Neural progenitor cell (in vitro differentiated cells): ENCODE data around the gene NPTN. TPM values are rescaled to one million over a fixed set of nuclear protein-coding genes. Genes with fewer than 3 reads are reported as not detected.

Source experiments
- DNase-seq: peaks from one replicate; pipeline ENCODE4 v3.0.0-alpha.2; 2016; ENCODE audit warnings: low spot score
- H2AFZ ChIP-seq: fragments of 200-600 bp; sonication (generic); replicated peaks from 2 replicates; pipeline ENCODE4 v1.6.1; 2016; ENCODE audit warnings: antibody characterized with exemption
- H3F3A ChIP-seq: fragments of 200-600 bp; sonication (generic); 2 replicates; pipeline ENCODE4 v1.6.1; 2016; ENCODE audit warnings: antibody characterized with exemption, low read depth
- H3K27ac ChIP-seq: fragments of 200-600 bp; sonication (generic); 2 replicates; pipeline ENCODE4 v1.5.1; 2016; ENCODE audit warnings: mild to moderate bottlenecking
- H3K27me3 ChIP-seq: fragments of 200-600 bp; sonication (generic); 2 replicates; pipeline ENCODE4 v1.6.1; 2016; ENCODE audit warnings: mild to moderate bottlenecking, moderate library complexity
- H3K36me3 ChIP-seq: fragments of 200-600 bp; sonication (generic); 2 replicates; pipeline ENCODE4 v1.5.1; 2016
- H3K4me1 ChIP-seq: fragments of 200-600 bp; sonication (generic); 2 replicates; pipeline ENCODE4 v1.6.1; 2016; ENCODE audit warnings: mixed run types
- H3K4me2 ChIP-seq: fragments of 200-600 bp; sonication (generic); 2 replicates; pipeline ENCODE4 v1.6.1; 2016
- H3K4me3 ChIP-seq: fragments of 200-600 bp; sonication (generic); 2 replicates; pipeline ENCODE4 v1.5.1; 2016
- H3K79me2 ChIP-seq: fragments of 200-600 bp; sonication (generic); 2 replicates; pipeline ENCODE4 v1.6.1; 2016; ENCODE audit warnings: low read depth
- H3K9ac ChIP-seq: fragments of 200-600 bp; sonication (generic); 2 replicates; pipeline ENCODE4 v1.6.1; 2016
- H3K9me3 ChIP-seq: fragments of 200-600 bp; sonication (generic); 2 replicates; pipeline ENCODE4 v1.5.1; 2016; ENCODE audit warnings: low read depth
- H4K20me1 ChIP-seq: fragments of 200-600 bp; sonication (generic); 2 replicates; pipeline ENCODE4 v1.6.1; 2016; ENCODE audit warnings: low read depth
- H3K27ac Mint-ChIP-seq: 3 replicates; pipeline ENCODE4 v1.8.0; 2021; ENCODE audit warnings: mixed read lengths
- H3K27me3 Mint-ChIP-seq: 2 replicates; pipeline ENCODE4 v1.8.0; 2022; ENCODE audit warnings: low read depth, mild to moderate bottlenecking, inconsistent platforms, moderate library complexity, mixed read lengths; ENCODE audit not compliant: insufficient read depth
- H3K36me3 Mint-ChIP-seq: 3 replicates; pipeline ENCODE4 v1.8.0; 2021; ENCODE audit warnings: mixed read lengths
- H3K4me1 Mint-ChIP-seq: 3 replicates; pipeline ENCODE4 v1.8.0; 2021; ENCODE audit warnings: mixed read lengths
- H3K4me3 Mint-ChIP-seq: 3 replicates; pipeline ENCODE4 v1.8.0; 2021; ENCODE audit warnings: mild to moderate bottlenecking, moderate library complexity, mixed read lengths
- H3K9me3 Mint-ChIP-seq: 3 replicates; pipeline ENCODE4 v1.8.0; 2020; ENCODE audit warnings: mixed read lengths
- EZH2 ChIP-seq: fragments of 200-600 bp; sonication (generic); IDR thresholded peaks from 2 replicates; pipeline ENCODE4 v1.6.1; 2017; ENCODE audit warnings: antibody characterized with exemption, mild to moderate bottlenecking, moderate library complexity
- EZH2phosphoT487 ChIP-seq: fragments of 200-600 bp; sonication (generic); IDR thresholded peaks from 2 replicates; pipeline ENCODE4 v1.6.1; 2017; ENCODE audit warnings: antibody characterized with exemption
- total RNA-seq: library from RNA; depleted of rRNA; stranded (reverse); fragments of >200 nt; gene quantifications from 2 replicates; pipeline ENCODE4 v1.2.3, GENCODE V29; 2015; ENCODE audit warnings: low replicate concordance
- TF ChIP-seq, protein P1 (sequence below): fragments of 200-600 bp; sonication (generic); IDR thresholded peaks from 2 replicates; pipeline ENCODE4 v1.5.1; 2017; ENCODE audit warnings: antibody characterized with exemption, mild to moderate bottlenecking

NPTN gene
- total RNA-seq, 1 donor from 2014 or later, result 110 TPM

DNA sequence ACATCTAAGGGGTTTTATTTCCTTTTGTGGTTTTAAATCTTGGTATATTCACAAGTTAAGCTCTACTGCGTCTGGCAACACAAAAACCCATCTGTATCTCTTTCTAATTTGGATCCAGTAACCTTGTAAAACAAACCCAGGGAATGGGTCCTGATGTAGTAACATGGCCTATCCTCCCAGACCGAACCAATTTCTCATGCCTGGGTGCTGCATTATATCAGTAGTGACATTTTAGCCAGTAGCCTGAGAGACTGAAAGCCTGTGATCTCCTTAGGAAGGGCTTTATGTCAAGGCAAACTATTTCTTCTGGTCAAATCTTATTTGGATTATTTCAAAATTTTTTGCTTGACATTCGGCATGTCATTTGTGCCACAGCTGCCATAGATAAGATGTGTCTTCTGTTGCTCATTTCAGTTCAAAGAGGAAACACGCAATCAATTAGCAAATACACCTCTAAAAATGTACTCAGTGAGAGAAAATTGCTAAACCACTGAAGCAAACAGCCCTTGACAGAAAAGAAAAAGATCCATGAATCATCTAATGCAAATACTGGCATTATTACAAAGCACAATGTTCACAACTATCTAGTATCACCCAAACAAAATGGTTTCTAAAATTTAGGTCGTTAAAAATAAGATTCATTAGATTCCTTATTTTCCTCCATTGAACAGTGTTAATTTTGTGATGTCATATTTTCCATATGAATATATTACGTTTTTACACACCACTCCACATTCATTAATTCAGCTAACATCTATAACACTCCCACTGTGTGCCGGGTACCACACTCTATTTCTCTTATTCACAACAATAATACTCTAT is 4.0 kb downstream of the NPTN start:
- H3K4me2 ChIP-seq, result peak overlapping the region; percentile 77
- Mint-ChIP-seq H3K27ac (no peak overlapping the region), H3K9me3 (no peaks in the 10 kb centered on the region), H3K4me3 (no peak overlapping the region), H3K27me3 (no peaks in the 10 kb centered on the region), H3K4me1 (peaks cover 41% of the 10 kb centered on the region), H3K36me3 (peaks cover 1% of the 10 kb centered on the region)
- no peak for TF ChIP-seq EZH2
- H3K4me3 ChIP-seq, result no peak overlapping the region
- no peak overlapping the region for H2AFZ ChIP-seq
- H3F3A ChIP-seq, result peaks cover 9% of the 10 kb centered on the region
- peaks cover 70% of the 10 kb centered on the region for H4K20me1 ChIP-seq
- H3K9me3 ChIP-seq, result no peaks in the 10 kb centered on the region
- peaks cover 88% of the 10 kb centered on the region for H3K79me2 ChIP-seq
- no peak overlapping the region for H3K27ac ChIP-seq
- no peak overlapping the region for H3K9ac ChIP-seq
- no peak for DNase-seq
- H3K4me1 ChIP-seq, result peaks cover 35% of the 10 kb centered on the region
- H3K36me3 ChIP-seq, result no peaks in the 10 kb centered on the region
- no peaks in the 10 kb centered on the region for H3K27me3 ChIP-seq

DNA sequence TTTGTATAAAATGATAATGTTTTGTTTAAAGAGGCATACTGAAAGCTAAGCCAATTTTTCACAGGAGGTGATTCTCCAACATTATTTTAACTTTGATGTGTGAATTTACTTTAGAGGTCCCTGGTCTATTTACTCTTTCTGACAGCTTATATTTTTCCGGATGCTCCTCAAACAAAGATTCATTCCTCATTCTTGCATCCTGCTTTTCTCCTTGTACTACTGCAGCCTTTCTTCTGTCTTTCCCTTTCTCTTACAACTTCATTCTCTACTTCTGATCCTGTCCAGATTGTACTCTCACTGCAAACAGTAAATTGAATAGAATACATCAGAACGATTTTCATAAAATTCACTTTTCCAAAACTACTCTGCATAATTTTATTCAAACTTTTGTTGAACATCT is 5.1 kb downstream of the NPTN start:
- no peaks in the 10 kb centered on the region for H3K9me3 Mint-ChIP-seq
- peaks cover 99% of the 10 kb centered on the region for H3K79me2 ChIP-seq
- no peaks in the 10 kb centered on the region for H3K27me3 Mint-ChIP-seq
- TF ChIP-seq EZH2phosphoT487 (no peak), EZH2 (no peak)
- TF ChIP-seq, protein P1, sequence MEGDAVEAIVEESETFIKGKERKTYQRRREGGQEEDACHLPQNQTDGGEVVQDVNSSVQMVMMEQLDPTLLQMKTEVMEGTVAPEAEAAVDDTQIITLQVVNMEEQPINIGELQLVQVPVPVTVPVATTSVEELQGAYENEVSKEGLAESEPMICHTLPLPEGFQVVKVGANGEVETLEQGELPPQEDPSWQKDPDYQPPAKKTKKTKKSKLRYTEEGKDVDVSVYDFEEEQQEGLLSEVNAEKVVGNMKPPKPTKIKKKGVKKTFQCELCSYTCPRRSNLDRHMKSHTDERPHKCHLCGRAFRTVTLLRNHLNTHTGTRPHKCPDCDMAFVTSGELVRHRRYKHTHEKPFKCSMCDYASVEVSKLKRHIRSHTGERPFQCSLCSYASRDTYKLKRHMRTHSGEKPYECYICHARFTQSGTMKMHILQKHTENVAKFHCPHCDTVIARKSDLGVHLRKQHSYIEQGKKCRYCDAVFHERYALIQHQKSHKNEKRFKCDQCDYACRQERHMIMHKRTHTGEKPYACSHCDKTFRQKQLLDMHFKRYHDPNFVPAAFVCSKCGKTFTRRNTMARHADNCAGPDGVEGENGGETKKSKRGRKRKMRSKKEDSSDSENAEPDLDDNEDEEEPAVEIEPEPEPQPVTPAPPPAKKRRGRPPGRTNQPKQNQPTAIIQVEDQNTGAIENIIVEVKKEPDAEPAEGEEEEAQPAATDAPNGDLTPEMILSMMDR, result no peak
- peak overlapping the region; percentile 1 for H3K27ac Mint-ChIP-seq
- peaks cover 1% of the 10 kb centered on the region for H3K36me3 Mint-ChIP-seq
- H3K4me3 Mint-ChIP-seq, result no peak overlapping the region
- no peak overlapping the region for H3K4me2 ChIP-seq
- peaks cover 9% of the 10 kb centered on the region for H3F3A ChIP-seq
- peaks cover 38% of the 10 kb centered on the region for H3K4me1 Mint-ChIP-seq
- H4K20me1 ChIP-seq, result peaks cover 80% of the 10 kb centered on the region
- no peak for DNase-seq
- no peaks in the 10 kb centered on the region for H3K9me3 ChIP-seq
- H2AFZ ChIP-seq, result no peak overlapping the region
- no peak overlapping the region for H3K9ac ChIP-seq
- peaks cover 36% of the 10 kb centered on the region for H3K4me1 ChIP-seq
- no peaks in the 10 kb centered on the region for H3K36me3 ChIP-seq
- no peak overlapping the region for H3K27ac ChIP-seq
- H3K27me3 ChIP-seq, result no peaks in the 10 kb centered on the region
- no peak overlapping the region for H3K4me3 ChIP-seq

DNA sequence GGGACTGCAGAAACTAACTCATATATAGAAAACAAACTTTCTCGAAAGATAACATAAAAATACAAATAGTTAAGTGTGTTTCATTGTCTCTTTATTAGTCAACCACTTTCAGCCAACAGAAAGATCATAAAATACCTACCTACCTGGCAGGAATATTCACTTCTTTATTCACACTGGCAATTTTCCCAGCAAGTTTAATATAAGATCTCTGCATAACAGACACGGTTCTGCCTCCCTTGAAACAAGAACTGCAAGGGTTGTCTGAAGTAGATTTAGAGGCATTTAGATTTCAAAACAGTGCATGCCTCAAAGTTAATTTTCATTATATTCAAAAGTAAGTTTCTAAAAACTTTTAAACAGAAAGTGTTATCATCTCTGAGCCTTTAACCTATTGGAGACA is 7.1 kb downstream of the NPTN start:
- Histone ChIP-seq H2AFZ (no peak overlapping the region), H4K20me1 (peaks cover 82% of the 10 kb centered on the region), H3K4me3 (no peak overlapping the region), H3K9me3 (no peaks in the 10 kb centered on the region), H3K27me3 (no peaks in the 10 kb centered on the region), H3K36me3 (no peaks in the 10 kb centered on the region), H3K27ac (no peak overlapping the region), H3K79me2 (peaks cover 100% of the 10 kb centered on the region), H3F3A (peaks cover 9% of the 10 kb centered on the region), H3K4me1 (peaks cover 47% of the 10 kb centered on the region), H3K9ac (no peak overlapping the region), H3K4me2 (no peak overlapping the region)
- no peak for TF ChIP-seq EZH2
- no peak for TF ChIP-seq EZH2phosphoT487
- TF ChIP-seq, protein P1, result no peak
- H3K4me3 Mint-ChIP-seq, result no peak overlapping the region
- no peaks in the 10 kb centered on the region for H3K9me3 Mint-ChIP-seq
- peaks cover 1% of the 10 kb centered on the region for H3K36me3 Mint-ChIP-seq
- no peak overlapping the region for H3K27ac Mint-ChIP-seq
- H3K4me1 Mint-ChIP-seq, result peaks cover 27% of the 10 kb centered on the region
- DNase-seq, result no peak
- no peaks in the 10 kb centered on the region for H3K27me3 Mint-ChIP-seq

- H3K4me1 ChIP-seq, result peaks cover 47% of the 10 kb centered on the region
- Mint-ChIP-seq H3K9me3 (no peaks in the 10 kb centered on the region), H3K27me3 (no peaks in the 10 kb centered on the region), H3K27ac (no peak overlapping the region), H3K4me3 (no peak overlapping the region), H3K4me1 (peaks cover 13% of the 10 kb centered on the region), H3K36me3 (peaks cover 1% of the 10 kb centered on the region)
- DNase-seq, result no peak
- H3K27me3 ChIP-seq, result no peaks in the 10 kb centered on the region
- TF ChIP-seq EZH2phosphoT487 (no peak), EZH2 (no peak)
- TF ChIP-seq, protein P1, result no peak
- H3K27ac ChIP-seq, result peak overlapping the region; percentile 14
- H3F3A ChIP-seq, result peaks cover 16% of the 10 kb centered on the region
- no peak overlapping the region for H3K9ac ChIP-seq
- no peak overlapping the region for H2AFZ ChIP-seq
- H3K4me3 ChIP-seq, result no peak overlapping the region
- peaks cover 100% of the 10 kb centered on the region for H3K79me2 ChIP-seq
- H4K20me1 ChIP-seq, result peaks cover 82% of the 10 kb centered on the region
- H3K4me2 ChIP-seq, result no peak overlapping the region
- no peaks in the 10 kb centered on the region for H3K36me3 ChIP-seq
- H3K9me3 ChIP-seq, result no peaks in the 10 kb centered on the region
Measured at GRCh38 chr15:73624530-73624929, 8.7 kb downstream of the NPTN start.
